HG02970 (cell line): ENCODE measurements around the gene SNPH.

Source experiments
- ATAC-seq: cut with Tn5 transposase; IDR thresholded peaks from one replicate; pipeline ENCODE4 v1.9.1; 2021; ENCODE audit warnings: mild to moderate bottlenecking, moderate library complexity, moderate number of reproducible peaks; ENCODE audit not compliant: unreplicated experiment, low FRiP score

The SNPH gene

GRCh38 chr20:1264727-1265126 is 1.4 kb upstream of the SNPH start:
- no peak for ATAC-seq

- ATAC-seq: no peak
These were observed 723 bp upstream of the SNPH start for GRCh38 chr20:1265226-1265915.

- ATAC-seq: no peak
These were observed 253 bp upstream of the SNPH start for GRCh38 chr20:1265916-1266166.

GRCh38 chr20:1267161-1267560 is 1.1 kb downstream of the SNPH start:
- ATAC-seq: no peak

GRCh38 chr20:1267809-1268374 is 1.8 kb downstream of the SNPH start:
- no peak for ATAC-seq

GRCh38 chr20:1269235-1269634 is 3.1 kb downstream of the SNPH start:
- ATAC-seq: no peak

- no peak for ATAC-seq
These were observed 3.8 kb downstream of the SNPH start for GRCh38 chr20:1269850-1270249.

- no peak for ATAC-seq
These were observed 6.4 kb downstream of the SNPH start for GRCh38 chr20:1272368-1273100.

GRCh38 chr20:1273366-1273765 is 7.3 kb downstream of the SNPH start:
- no peak for ATAC-seq

- ATAC-seq: no peak
These were observed 8.6 kb downstream of the SNPH start for GRCh38 chr20:1274485-1275311.

- no peak for ATAC-seq
These were observed 9.8 kb downstream of the SNPH start for GRCh38 chr20:1275919-1276318.

GRCh38 chr20:1277529-1278322 is 11.6 kb downstream of the SNPH start:
- no peak for ATAC-seq

GRCh38 chr20:1278993-1279392 is 12.9 kb downstream of the SNPH start:
- no peak for ATAC-seq

- ATAC-seq: no peak
These were observed 14.4 kb downstream of the SNPH start for GRCh38 chr20:1280195-1281102.

GRCh38 chr20:1281279-1282057 is 15.4 kb downstream of the SNPH start:
- ATAC-seq: no peak

- no peak for ATAC-seq
These were observed 16.9 kb downstream of the SNPH start for GRCh38 chr20:1282966-1283365.

GRCh38 chr20:1283522-1284510 is 17.7 kb downstream of the SNPH start:
- ATAC-seq: no peak
